Mesendoderm (in vitro differentiated cells): ENCODE measurements around the gene PLA2G6.
"Not testable (repeated sequence)": the region's sequence is repeated elsewhere in the genome, so short reads cannot be mapped to it uniquely, and the experiment has no call there.

Source experiments
- DNase-seq: peaks from one replicate; pipeline ENCODE4 v3.0.0; 2013
- H2AK5ac ChIP-seq: 2 replicates; pipeline ENCODE4 v1.6.1; 2013; ENCODE audit warnings: low read length, inconsistent platforms
- H2BK120ac ChIP-seq: 2 replicates; pipeline ENCODE4 v1.6.1; 2013; ENCODE audit warnings: low read depth, mild to moderate bottlenecking, low read length, moderate library complexity, mixed read lengths
- H2BK15ac ChIP-seq: replicated peaks from 2 replicates; pipeline ENCODE4 v1.6.1; 2013; ENCODE audit warnings: low read depth, mild to moderate bottlenecking, moderate library complexity
- H2BK5ac ChIP-seq: 2 replicates; pipeline ENCODE4 v1.6.1; 2013; ENCODE audit warnings: low read length, inconsistent platforms
- H3K18ac ChIP-seq: 2 replicates; pipeline ENCODE4 v1.6.1; 2013; ENCODE audit warnings: mild to moderate bottlenecking, low read length, mixed read lengths
- H3K23ac ChIP-seq: one replicate; pipeline ENCODE4 v1.6.1; 2013; ENCODE audit warnings: low read length
- H3K27ac ChIP-seq: 2 replicates; pipeline ENCODE4 v1.5.1; 2013; ENCODE audit warnings: low read depth, mild to moderate bottlenecking, inconsistent platforms, low read length, moderate library complexity
- H3K27me3 ChIP-seq: 2 replicates; pipeline ENCODE4 v1.6.1; 2013; ENCODE audit warnings: low read length, control low read depth, mild to moderate bottlenecking, inconsistent platforms; ENCODE audit not compliant: insufficient read depth, poor library complexity
- H3K36me3 ChIP-seq: 2 replicates; pipeline ENCODE4 v1.6.1; 2013; ENCODE audit warnings: low read length, inconsistent platforms; ENCODE audit not compliant: control insufficient read depth, insufficient read depth
- H3K4ac ChIP-seq: one replicate; pipeline ENCODE4 v1.6.1; 2013; ENCODE audit warnings: low read depth, mild to moderate bottlenecking, low read length, moderate library complexity
- H3K4me1 ChIP-seq: 2 replicates; pipeline ENCODE4 v1.6.1; 2013; ENCODE audit warnings: low read depth, low read length, inconsistent platforms; ENCODE audit not compliant: control insufficient read depth
- H3K4me2 ChIP-seq: 2 replicates; pipeline ENCODE4 v1.6.1; 2013; ENCODE audit warnings: low read length
- H3K4me3 ChIP-seq: 2 replicates; pipeline ENCODE4 v1.5.1; 2013; ENCODE audit warnings: mild to moderate bottlenecking, low read length
- H3K56ac ChIP-seq: one replicate; pipeline ENCODE4 v1.6.1; 2013; ENCODE audit warnings: low read length
- H3K79me1 ChIP-seq: 2 replicates; pipeline ENCODE4 v1.6.1; 2013; ENCODE audit warnings: low read length, inconsistent platforms
- H3K79me2 ChIP-seq: 2 replicates; pipeline ENCODE4 v1.6.1; 2013; ENCODE audit warnings: mild to moderate bottlenecking, low read length; ENCODE audit not compliant: control insufficient read depth, insufficient read depth
- H3K9ac ChIP-seq: 2 replicates; pipeline ENCODE4 v1.6.1; 2013; ENCODE audit warnings: low read length, inconsistent platforms
- H4K5ac ChIP-seq: one replicate; pipeline ENCODE4 v1.6.1; 2013; ENCODE audit warnings: low read length
- H4K8ac ChIP-seq: one replicate; pipeline ENCODE4 v1.6.1; 2013; ENCODE audit warnings: low read depth, mild to moderate bottlenecking, control low read depth, low read length, moderate library complexity
- WGBS: extraction: QIAGEN DNeasy Blood & Tissue Kit; methylation state at CpG from one replicate; pipeline ENCODE4 v1.1.7; 2013; ENCODE audit warnings: low lambda C conversion rate, missing lambda C conversion rate; ENCODE audit not compliant: insufficient coverage; ENCODE audit errors: extremely low coverage; 5-methylcytosine and 5-hydroxymethylcytosine counted together

Gene PLA2G6

DNA sequence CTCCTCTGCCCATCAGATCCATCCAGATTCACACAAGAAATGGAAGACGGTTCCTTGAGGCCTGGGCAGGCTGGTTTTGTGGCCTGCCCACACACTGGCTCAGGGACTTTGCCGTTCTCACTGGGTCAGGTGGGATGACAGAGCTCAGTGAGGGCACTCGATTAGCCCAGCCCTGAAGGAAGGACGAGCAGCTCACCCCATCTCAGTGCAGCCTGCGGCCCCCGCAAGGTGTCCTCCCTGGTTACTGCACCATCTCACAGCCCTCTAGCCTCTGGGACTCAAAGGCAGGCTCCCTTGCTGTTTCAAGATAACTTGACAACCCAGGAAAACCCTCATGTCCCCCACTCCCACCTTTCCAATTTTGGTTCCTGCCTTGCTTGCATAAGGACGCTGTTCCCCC, 101.8 kb downstream of the PLA2G6 start:
- Histone ChIP-seq H3K36me3 (no peaks in the 10 kb centered on the region), H3K4me1 (no peaks in the 10 kb centered on the region), H3K79me2 (no peaks in the 10 kb centered on the region), H4K8ac (no peak overlapping the region), H3K4me2 (no peak overlapping the region), H2BK15ac (no peak overlapping the region), H3K18ac (no peak overlapping the region), H2BK5ac (no peak overlapping the region), H3K23ac (no peak overlapping the region), H3K79me1 (no peaks in the 10 kb centered on the region), H3K4me3 (no peak overlapping the region), H2BK120ac (no peak overlapping the region), H3K27me3 (peaks cover 2% of the 10 kb centered on the region), H3K56ac (no peak overlapping the region), H4K5ac (no peak overlapping the region), H2AK5ac (no peak overlapping the region), H3K27ac (no peak overlapping the region), H3K9ac (no peak overlapping the region), H3K4ac (no peak overlapping the region)
- no CpG with 5 or more reads among the region's 7 CpGs for WGBS
- no peak for DNase-seq

DNA sequence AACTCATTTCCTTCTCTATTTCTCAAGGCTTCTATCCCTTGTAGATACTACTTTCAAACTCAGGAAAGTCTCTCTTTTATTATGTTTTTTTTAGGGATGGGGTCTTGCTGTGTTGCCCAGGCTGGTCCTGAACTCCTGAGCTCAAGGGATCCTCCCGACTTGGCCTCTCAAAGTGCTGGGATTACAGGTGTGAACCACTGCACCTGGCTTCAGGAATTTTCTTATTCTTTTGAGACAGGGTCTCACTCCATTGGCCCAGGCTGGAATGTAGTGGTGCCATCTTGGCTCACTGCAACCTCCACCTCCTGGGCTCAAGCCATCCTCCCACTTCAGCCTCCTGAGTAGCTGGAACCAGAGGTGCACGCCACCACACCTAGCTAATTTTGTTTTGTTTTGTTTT, 102.4 kb downstream of the PLA2G6 start:
- no CpG with 5 or more reads among the region's 2 CpGs for WGBS
- H3K4me1 ChIP-seq, DNase-seq: not testable (repeated sequence)

DNA sequence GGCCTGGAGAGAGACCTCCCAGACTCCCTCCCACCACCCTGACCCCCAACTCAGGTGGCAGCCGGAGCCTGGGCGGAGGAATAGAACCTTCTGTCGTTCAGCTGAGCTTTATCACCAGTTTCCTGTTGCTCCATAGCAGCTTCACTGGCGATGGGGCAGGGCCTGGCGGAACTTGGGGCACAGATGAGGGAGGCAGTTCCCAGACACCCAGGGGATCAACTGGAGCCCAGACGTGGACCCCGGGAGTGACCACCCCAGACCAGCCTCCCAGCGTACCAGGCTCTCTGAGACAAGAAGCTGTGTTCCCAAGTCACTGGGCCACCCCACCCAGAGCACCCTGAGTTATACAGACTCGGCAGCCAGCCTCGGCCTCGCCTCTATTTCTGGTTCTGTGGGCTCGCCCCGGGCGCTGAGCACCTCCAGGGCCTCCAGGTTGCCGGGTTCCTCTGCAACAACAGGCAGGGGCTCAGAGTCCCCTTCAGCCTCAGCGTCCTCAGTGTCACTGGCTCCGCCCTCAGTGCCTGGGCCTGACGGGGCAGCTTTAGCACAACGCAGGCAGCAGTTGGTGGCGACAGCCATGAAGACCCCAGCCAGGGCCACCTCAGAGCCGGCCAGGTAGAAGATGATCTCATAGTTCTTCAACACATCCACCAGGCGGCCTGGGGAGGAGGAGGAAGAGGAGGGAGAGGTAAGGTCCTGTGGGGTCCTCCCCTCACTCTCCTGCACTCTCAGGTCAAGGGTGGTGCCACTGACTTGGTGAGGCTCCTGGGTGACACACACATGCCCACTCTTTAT, 103.4 kb downstream of the PLA2G6 start:
- Histone ChIP-seq H4K5ac (no peak overlapping the region), H3K4ac (no peak overlapping the region), H3K27me3 (peaks cover 2% of the 10 kb centered on the region), H3K4me1 (no peaks in the 10 kb centered on the region), H3K4me3 (no peak overlapping the region), H3K56ac (no peak overlapping the region), H2AK5ac (no peak overlapping the region), H3K4me2 (no peak overlapping the region), H2BK120ac (no peak overlapping the region), H2BK5ac (no peak overlapping the region), H4K8ac (no peak overlapping the region), H3K23ac (no peak overlapping the region), H3K18ac (no peak overlapping the region), H3K27ac (no peak overlapping the region), H2BK15ac (no peak overlapping the region), H3K79me1 (no peaks in the 10 kb centered on the region), H3K36me3 (no peaks in the 10 kb centered on the region), H3K9ac (no peak overlapping the region), H3K79me2 (no peaks in the 10 kb centered on the region)
- no peak for DNase-seq
- no CpG with 5 or more reads among the region's 22 CpGs for WGBS

More for the DNA sequence above, 102.4 kb downstream of the PLA2G6 start:
- not testable (repeated sequence) for H4K5ac ChIP-seq, H3K4me3 ChIP-seq, H3K27ac ChIP-seq, H3K23ac ChIP-seq, H3K36me3 ChIP-seq, H3K79me2 ChIP-seq, H2BK120ac ChIP-seq, H3K4ac ChIP-seq, H3K79me1 ChIP-seq, H3K9ac ChIP-seq, H3K56ac ChIP-seq, H3K27me3 ChIP-seq, H3K18ac ChIP-seq, H2AK5ac ChIP-seq, H2BK5ac ChIP-seq, H2BK15ac ChIP-seq, H3K4me2 ChIP-seq, H4K8ac ChIP-seq

DNA sequence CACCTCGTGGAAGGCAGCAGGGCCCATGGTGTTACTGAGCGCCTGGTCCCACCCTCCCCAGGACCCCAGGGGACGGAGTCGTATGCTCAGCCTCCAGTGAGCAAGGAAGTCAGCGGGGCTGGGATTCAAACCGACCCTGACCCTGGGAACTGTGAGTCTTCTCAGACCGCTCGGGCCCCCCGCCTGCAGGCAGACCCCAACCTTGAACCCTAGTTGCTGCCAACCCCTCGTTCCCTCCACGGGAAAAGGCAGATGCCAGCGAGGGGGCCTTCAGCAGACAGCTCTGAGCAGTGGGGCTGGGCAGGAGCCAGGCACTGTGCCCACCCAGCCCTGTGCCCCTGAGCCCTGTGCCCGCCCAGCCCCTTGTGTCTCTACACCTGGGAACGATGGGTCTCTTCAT, 104.0 kb downstream of the PLA2G6 start:
- DNase-seq, result no peak
- Histone ChIP-seq H3K4me3 (no peak overlapping the region), H3K79me2 (no peaks in the 10 kb centered on the region), H2AK5ac (no peak overlapping the region), H3K56ac (no peak overlapping the region), H3K4ac (no peak overlapping the region), H2BK15ac (no peak overlapping the region), H3K27me3 (peaks cover 2% of the 10 kb centered on the region), H4K8ac (no peak overlapping the region), H4K5ac (no peak overlapping the region), H2BK5ac (no peak overlapping the region), H3K79me1 (no peaks in the 10 kb centered on the region), H2BK120ac (no peak overlapping the region), H3K18ac (no peak overlapping the region), H3K36me3 (no peaks in the 10 kb centered on the region), H3K4me1 (no peaks in the 10 kb centered on the region), H3K9ac (no peak overlapping the region), H3K23ac (no peak overlapping the region), H3K4me2 (no peak overlapping the region), H3K27ac (no peak overlapping the region)
- no CpG with 5 or more reads among the region's 14 CpGs for WGBS

DNA sequence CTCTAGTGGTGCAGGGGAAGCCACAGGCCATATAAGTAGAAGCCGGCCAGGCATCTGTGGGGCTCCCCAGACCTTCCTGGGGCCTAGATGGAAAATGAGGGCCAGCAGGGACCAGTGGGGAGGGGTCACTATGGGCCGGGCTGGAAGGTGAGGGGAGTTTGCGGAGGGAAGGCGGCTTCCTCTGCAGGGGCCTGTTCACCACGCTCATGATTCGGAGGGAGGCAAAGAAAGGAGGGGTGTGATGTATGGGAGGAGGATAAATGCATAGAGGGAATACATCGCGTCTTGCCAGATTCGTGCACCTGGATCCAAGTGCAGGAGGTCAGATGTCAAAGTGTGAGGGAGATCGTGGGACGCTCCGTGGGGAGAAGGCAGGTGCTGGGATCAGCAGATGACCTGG, 104.5 kb downstream of the PLA2G6 start:
- Histone ChIP-seq H3K4me1 (no peaks in the 10 kb centered on the region), H2BK120ac (no peak overlapping the region), H3K4ac (no peak overlapping the region), H3K36me3 (no peaks in the 10 kb centered on the region), H4K5ac (no peak overlapping the region), H3K18ac (no peak overlapping the region), H3K56ac (no peak overlapping the region), H3K4me3 (no peak overlapping the region), H3K79me1 (no peaks in the 10 kb centered on the region), H3K4me2 (no peak overlapping the region), H2BK15ac (no peak overlapping the region), H2BK5ac (no peak overlapping the region), H3K9ac (no peak overlapping the region), H3K23ac (no peak overlapping the region), H3K79me2 (no peaks in the 10 kb centered on the region), H2AK5ac (no peak overlapping the region), H3K27me3 (peaks cover 2% of the 10 kb centered on the region), H3K27ac (no peak overlapping the region), H4K8ac (no peak overlapping the region)
- DNase-seq, result no peak
- WGBS, result no CpG with 5 or more reads among the region's 12 CpGs

DNA sequence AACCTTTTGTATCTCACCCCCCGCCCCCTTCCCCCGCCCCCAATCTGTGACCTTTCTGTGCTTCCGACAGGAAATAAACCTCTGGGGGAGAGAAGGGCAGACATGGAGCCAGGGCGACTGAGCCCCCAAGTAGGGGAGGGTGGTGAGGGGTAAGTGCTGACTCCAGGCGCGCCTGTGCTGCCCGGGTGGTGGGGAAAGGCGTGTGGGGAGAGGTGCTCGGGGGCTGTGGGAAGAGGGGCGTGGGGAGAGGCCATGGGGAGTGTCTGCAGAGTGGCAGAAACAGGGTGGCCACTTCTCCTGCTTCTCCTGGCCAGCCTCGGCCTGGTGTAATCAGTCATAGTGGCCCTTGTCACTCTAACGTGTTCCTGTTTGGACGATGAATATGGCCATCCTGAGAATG, 105.7 kb downstream of the PLA2G6 start:
- Histone ChIP-seq H3K4ac (no peak overlapping the region), H3K56ac (no peak overlapping the region), H2AK5ac (no peak overlapping the region), H2BK15ac (no peak overlapping the region), H4K5ac (no peak overlapping the region), H3K27ac (no peak overlapping the region), H3K79me2 (no peaks in the 10 kb centered on the region), H3K18ac (no peak overlapping the region), H3K27me3 (no peaks in the 10 kb centered on the region), H2BK120ac (no peak overlapping the region), H3K9ac (no peak overlapping the region), H3K23ac (no peak overlapping the region), H3K36me3 (no peaks in the 10 kb centered on the region), H3K79me1 (no peaks in the 10 kb centered on the region), H3K4me1 (no peaks in the 10 kb centered on the region), H4K8ac (no peak overlapping the region), H2BK5ac (no peak overlapping the region), H3K4me3 (no peak overlapping the region), H3K4me2 (no peak overlapping the region)
- DNase-seq, result no peak
- no CpG with 5 or more reads among the region's 13 CpGs for WGBS
